ENCODE data around the gene CASR.

GRCh38 chr3:122263974-122264588 lies 80.6 kb downstream of the CASR start:
- TF ChIP-seq EZH2phosphoT487 (IDR thresholded peaks at IDR 0.05; ENCODE audit: borderline replicate concordance, low read depth, low read length) (no peak), CTCF (conservative IDR thresholded peaks at IDR 0.05; ENCODE audit: low read length) (no peak)
